Bronchial epithelial cell (primary cell): ENCODE results near the gene LRRC8B. TPM values are rescaled to one million over a fixed set of nuclear protein-coding genes. Genes with fewer than 3 reads are reported as not detected.
A peak's percentile ranks its signal among the peaks of the same experiment; 100 is the strongest.

ENCODE experiments used
- DNase-seq: peaks from one replicate; pipeline ENCODE4 v3.0.0-alpha.2; 2010; ENCODE audit warnings: low read depth
- FAIRE-seq: peaks from 2 replicates; lab custom pipeline; 2011; peaks lifted over from hg19 to GRCh38; lab: Jason Lieb, UNC
- H3K27me3 ChIP-seq: 2 replicates; pipeline ENCODE4 v1.5.1; 2011; ENCODE audit warnings: low read length; ENCODE audit not compliant: control insufficient read depth, insufficient read depth
- H3K36me3 ChIP-seq: 2 replicates; pipeline ENCODE4 v1.5.1; 2011; ENCODE audit warnings: low read length; ENCODE audit not compliant: control insufficient read depth, insufficient read depth
- H3K4me3 ChIP-seq: 2 replicates; pipeline ENCODE4 v1.5.1; 2011; ENCODE audit warnings: mild to moderate bottlenecking, low read depth, low read length, control low read depth
- total RNA-seq: library from RNA; depleted of rRNA; stranded (reverse); fragments of >200 nt; gene quantifications from 2 replicates; pipeline ENCODE4 v1.2.1, GENCODE V29; 2014
- TF ChIP-seq, protein P1 (sequence below): IDR thresholded peaks from 2 replicates; pipeline ENCODE4 v1.5.1; 2011; ENCODE audit warnings: mild to moderate bottlenecking, moderate library complexity, low read length, control low read depth, inconsistent platforms; ENCODE audit not compliant: insufficient read depth, severe bottlenecking

The LRRC8B gene
- total RNA-seq, 1 donor from 2014 or later: 7.6 TPM

DNA sequence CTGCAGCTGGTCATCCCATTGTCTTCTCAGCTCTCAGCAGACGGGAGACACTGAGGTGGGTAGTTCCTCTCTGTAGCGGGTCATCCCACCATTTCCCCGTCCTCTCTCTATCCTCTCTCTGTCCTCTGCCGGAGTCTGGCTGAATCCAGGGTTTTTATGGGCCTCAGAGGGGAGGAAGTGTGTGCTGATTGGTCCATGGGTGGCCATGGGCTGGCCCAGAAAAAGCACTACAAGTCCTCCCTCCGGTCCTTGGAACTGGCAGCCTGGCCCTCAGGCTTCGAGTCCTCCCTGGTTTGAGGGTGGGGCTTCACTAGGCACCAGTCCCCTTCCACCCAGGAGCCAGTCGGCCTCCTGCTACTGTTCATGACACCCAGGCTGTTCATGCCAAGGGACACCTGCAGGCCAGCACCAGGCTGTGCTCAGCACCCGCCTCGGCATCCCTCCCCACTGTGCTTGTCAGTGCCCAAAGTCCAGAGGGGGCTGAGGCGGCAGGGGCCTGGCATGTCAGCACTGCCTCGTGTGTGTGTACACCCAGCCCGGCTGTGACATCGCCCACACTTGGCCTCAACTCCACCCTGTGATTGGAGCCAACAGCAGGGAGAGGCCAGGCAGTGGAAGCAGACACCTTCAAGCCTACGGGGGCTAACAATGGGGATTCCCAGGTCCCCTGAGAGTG lies 85.3 kb downstream of the LRRC8B start:
- DNase-seq: no peak
- no peak overlapping the region for H3K4me3 ChIP-seq
- no peaks in the 10 kb centered on the region for H3K27me3 ChIP-seq
- no peak for FAIRE-seq
- no peaks in the 10 kb centered on the region for H3K36me3 ChIP-seq
- TF ChIP-seq, protein P1, sequence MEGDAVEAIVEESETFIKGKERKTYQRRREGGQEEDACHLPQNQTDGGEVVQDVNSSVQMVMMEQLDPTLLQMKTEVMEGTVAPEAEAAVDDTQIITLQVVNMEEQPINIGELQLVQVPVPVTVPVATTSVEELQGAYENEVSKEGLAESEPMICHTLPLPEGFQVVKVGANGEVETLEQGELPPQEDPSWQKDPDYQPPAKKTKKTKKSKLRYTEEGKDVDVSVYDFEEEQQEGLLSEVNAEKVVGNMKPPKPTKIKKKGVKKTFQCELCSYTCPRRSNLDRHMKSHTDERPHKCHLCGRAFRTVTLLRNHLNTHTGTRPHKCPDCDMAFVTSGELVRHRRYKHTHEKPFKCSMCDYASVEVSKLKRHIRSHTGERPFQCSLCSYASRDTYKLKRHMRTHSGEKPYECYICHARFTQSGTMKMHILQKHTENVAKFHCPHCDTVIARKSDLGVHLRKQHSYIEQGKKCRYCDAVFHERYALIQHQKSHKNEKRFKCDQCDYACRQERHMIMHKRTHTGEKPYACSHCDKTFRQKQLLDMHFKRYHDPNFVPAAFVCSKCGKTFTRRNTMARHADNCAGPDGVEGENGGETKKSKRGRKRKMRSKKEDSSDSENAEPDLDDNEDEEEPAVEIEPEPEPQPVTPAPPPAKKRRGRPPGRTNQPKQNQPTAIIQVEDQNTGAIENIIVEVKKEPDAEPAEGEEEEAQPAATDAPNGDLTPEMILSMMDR: no peak

DNA sequence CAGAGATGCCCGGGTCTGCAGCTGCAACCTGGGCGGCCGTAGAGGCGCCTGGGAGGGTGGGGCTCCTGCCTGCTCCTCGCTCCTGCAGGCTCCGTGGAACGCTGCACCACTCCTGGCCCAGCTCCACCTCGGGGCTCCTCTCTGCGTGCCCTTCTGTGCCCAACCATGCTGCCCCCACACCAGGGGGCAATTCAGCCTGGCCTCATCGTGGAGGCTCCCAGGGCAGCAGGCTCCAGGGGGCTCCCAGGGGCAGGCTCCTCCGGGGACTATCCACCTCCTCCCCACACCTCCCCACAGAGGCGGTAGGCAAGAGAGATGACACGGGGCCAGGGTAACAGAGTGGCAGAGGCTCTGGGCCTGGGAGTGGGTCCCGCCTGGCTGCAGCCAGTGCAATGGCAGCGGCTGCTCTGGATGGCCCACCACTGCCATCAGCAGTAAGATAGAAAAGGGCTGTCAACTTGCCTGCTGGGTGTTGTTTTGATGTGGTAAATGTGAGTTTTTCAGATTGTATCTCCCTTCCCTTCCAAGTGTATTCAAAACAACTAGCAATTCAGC lies 85.9 kb downstream of the LRRC8B start:
- TF ChIP-seq, protein P1: no peak
- DNase-seq: no peak
- FAIRE-seq: no peak
- H3K4me3 ChIP-seq: no peak overlapping the region
- no peaks in the 10 kb centered on the region for H3K27me3 ChIP-seq
- no peaks in the 10 kb centered on the region for H3K36me3 ChIP-seq

DNA sequence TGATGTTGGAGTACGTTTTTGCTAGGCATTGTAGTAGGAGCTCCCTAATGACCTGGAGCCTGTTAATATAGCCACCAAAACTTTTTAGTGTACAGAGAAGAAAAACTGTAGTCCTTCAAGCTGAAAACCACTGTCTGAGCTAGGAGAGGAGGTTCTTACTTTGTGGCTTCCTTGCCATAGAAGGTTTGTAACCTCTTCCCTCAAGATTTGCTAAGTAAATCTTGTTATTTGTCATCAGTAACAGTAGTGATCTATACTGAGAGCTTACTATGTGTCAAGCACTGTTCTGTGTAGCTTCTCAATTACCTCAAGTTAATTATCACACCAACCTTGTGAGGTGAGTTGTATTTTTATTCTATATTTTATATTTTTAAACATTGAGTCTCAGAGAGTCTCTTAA lies 87.1 kb downstream of the LRRC8B start:
- H3K4me3 ChIP-seq: no peak overlapping the region
- TF ChIP-seq, protein P1: no peak
- no peak for DNase-seq
- no peak for FAIRE-seq
- no peaks in the 10 kb centered on the region for H3K36me3 ChIP-seq
- H3K27me3 ChIP-seq: no peaks in the 10 kb centered on the region

DNA sequence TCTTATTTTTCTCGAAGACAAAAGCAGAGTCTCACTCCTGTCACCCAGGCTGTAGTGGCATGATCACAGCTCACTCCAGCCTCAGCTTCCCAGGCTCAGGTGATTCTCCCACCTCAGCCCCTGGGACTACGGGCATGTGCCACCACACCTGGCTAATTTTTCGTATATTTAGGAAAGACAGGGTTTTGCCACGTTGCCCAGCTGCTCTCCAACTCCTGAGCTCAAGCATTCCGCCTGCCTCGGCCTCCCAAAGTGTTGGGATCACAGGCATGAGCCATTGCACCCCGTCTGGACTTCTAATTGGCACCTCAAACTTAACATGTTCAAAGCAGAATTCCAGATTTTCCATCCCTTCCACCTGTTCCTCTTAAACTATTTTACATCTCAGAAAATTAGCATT lies 89.3 kb downstream of the LRRC8B start:
- H3K27me3 ChIP-seq: no peaks in the 10 kb centered on the region
- TF ChIP-seq, protein P1: no peak
- H3K36me3 ChIP-seq: no peaks in the 10 kb centered on the region
- no peak overlapping the region for H3K4me3 ChIP-seq
- FAIRE-seq: no peak
- DNase-seq: no peak

DNA sequence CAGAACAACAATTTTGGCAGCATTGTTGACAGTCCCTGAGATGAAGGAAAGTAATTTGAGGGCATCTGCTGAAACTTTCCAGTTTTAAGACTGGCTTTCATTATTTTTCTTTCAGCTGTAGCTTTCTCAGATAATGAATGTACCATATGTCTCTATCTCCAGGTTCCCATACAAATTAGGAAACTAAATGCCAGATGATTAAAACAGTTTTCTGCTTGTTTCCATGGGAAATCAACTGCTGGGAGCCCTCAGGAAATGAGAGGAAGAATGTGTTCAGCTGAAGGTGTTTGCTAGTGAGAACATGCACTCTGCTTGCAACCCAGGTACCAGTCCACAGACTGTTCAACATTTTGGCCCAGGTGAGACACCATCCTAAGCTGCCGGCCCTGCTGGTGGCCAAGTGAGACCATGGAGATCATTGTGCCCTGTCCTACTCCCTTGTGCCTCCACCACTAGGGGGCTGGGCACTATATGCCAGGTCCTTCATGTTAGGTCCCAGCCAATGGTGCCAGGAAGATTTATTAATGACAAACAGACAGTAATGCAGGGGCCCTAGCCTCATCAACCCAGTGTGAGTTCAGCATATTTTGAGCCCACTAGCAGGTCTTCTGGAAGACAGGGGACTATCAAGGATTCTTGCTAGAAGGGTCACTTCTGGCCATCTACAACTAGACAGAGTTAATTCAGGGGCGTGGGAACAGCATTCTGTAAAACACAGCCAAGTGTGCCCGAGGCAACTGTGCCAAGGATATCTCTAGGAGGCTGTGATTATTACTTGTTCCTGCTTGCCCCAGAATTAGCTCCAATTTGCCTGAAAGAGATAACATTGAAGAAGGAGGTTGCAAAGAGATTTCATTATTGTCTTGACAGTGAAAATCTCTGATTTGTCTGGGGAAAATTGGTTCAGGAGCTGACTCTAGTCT lies 91.3 kb downstream of the LRRC8B start:
- DNase-seq: peak; percentile 83
- Histone ChIP-seq H3K4me3 (no peak overlapping the region), H3K36me3 (no peaks in the 10 kb centered on the region), H3K27me3 (no peaks in the 10 kb centered on the region)
- TF ChIP-seq, protein P1: peak; percentile 40
- FAIRE-seq: peak; percentile 64
